Peyer's patch (tissue), 4 donors: ENCODE results near the gene CDH4. TPM values are rescaled to one million over a fixed set of nuclear protein-coding genes. Genes with fewer than 3 reads are reported as not detected.

Experiments
- DNase-seq, 3 donors: peaks; one replicate each; pipeline ENCODE4 v3.0.0-alpha.2; 2017 to 2019
- H3K27ac ChIP-seq, 4 donors: fragments of 200-600 bp; sonication (generic); one replicate each; pipeline ENCODE4 v1.5.1; 2016 to 2019
- H3K27me3 ChIP-seq, 2 donors: fragments of 200-600 bp; sonication (generic); one replicate each; pipeline ENCODE4 v1.5.1; 2019
- H3K36me3 ChIP-seq, 3 donors: fragments of 200-600 bp; sonication (generic); one replicate each; pipeline ENCODE4 v1.5.1; 2016 to 2019
- H3K4me1 ChIP-seq, 4 donors: fragments of 200-600 bp; sonication (generic); one replicate each; pipeline ENCODE4 v1.5.1; 2016 to 2019
- H3K4me3 ChIP-seq, 4 donors: fragments of 200-600 bp; sonication (generic); 1 replicate in 3 of 4; 2 replicates in 1 of 4; pipeline ENCODE4 v1.5.1; 2016 to 2019; ENCODE audit warnings: mild to moderate bottlenecking in 1 of 4
- H3K9me3 ChIP-seq, 4 donors: fragments of 200-600 bp; sonication (generic); one replicate each; pipeline ENCODE4 v1.5.1; 2016 to 2019; ENCODE audit warnings: mild to moderate bottlenecking in 1 of 4
- CTCF ChIP-seq, 6 experiments: fragments of 450-650 bp in 4 of 6; fragments of 200-600 bp in 2 of 6; sonication (generic) in 1 of 6; IDR thresholded peaks; one replicate each; pipeline ENCODE4 v1.5.1; 2017 to 2019; ENCODE audit warnings: antibody characterized with exemption in 6 of 6, mild to moderate bottlenecking in 3 of 6, moderate library complexity in 1 of 6
- POLR2A ChIP-seq, 2 donors: fragments of 450-650 bp; IDR thresholded peaks; one replicate each; pipeline ENCODE4 v1.5.1; 2017; ENCODE audit warnings: antibody characterized with exemption in 2 of 2, mild to moderate bottlenecking in 2 of 2, moderate library complexity in 2 of 2
- total RNA-seq, 4 donors: library from RNA; depleted of rRNA; stranded (reverse); fragments of >200 nt; gene quantifications; one replicate each; pipeline ENCODE4 v1.1.0, GENCODE V29; 2016

CDH4 gene
- total RNA-seq, 4 donors from 2014 or later: 0.27 TPM; not detected in 3

GRCh38 chr20:61953037-61954021, 701.3 kb downstream of the CDH4 start:
- Histone ChIP-seq H3K4me1 (no peaks in the 10 kb centered on the region), H3K27me3 (no peaks in the 10 kb centered on the region), H3K4me3 (no peak overlapping the region), H3K36me3 (no peaks in the 10 kb centered on the region), H3K27ac (no peak overlapping the region), H3K9me3 (no peaks in the 10 kb centered on the region)
- TF ChIP-seq POLR2A (IDR thresholded peaks at IDR 0.05) (no peak), CTCF (IDR thresholded peaks at IDR 0.05) (no peak)
- no peak for DNase-seq

GRCh38 chr20:61954276-61955021, 702.4 kb downstream of the CDH4 start:
- no peak for TF ChIP-seq CTCF (IDR thresholded peaks at IDR 0.05)
- TF ChIP-seq POLR2A (IDR thresholded peaks at IDR 0.05): no peak
- peak in 1 of 3 donors; percentile 37 for DNase-seq
- Histone ChIP-seq H3K27me3 (no peaks in the 10 kb centered on the region), H3K9me3 (no peaks in the 10 kb centered on the region), H3K27ac (no peak overlapping the region), H3K4me1 (no peaks in the 10 kb centered on the region), H3K4me3 (no peak overlapping the region), H3K36me3 (no peaks in the 10 kb centered on the region)

GRCh38 chr20:61955668-61956395, 703.8 kb downstream of the CDH4 start:
- H3K27ac ChIP-seq: no peak overlapping the region
- no peaks in the 10 kb centered on the region for H3K4me1 ChIP-seq
- no peaks in the 10 kb centered on the region for H3K9me3 ChIP-seq
- no peak for DNase-seq
- TF ChIP-seq POLR2A (IDR thresholded peaks at IDR 0.05) (no peak), CTCF (IDR thresholded peaks at IDR 0.05) (no peak)
- H3K36me3 ChIP-seq: no peaks in the 10 kb centered on the region
- no peak overlapping the region for H3K4me3 ChIP-seq
- H3K27me3 ChIP-seq: no peaks in the 10 kb centered on the region

GRCh38 chr20:61956396-61957342, 704.6 kb downstream of the CDH4 start:
- Histone ChIP-seq H3K36me3 (no peaks in the 10 kb centered on the region), H3K27me3 (no peaks in the 10 kb centered on the region), H3K27ac (no peak overlapping the region), H3K9me3 (no peaks in the 10 kb centered on the region), H3K4me1 (no peaks in the 10 kb centered on the region), H3K4me3 (no peak overlapping the region)
- TF ChIP-seq POLR2A (IDR thresholded peaks at IDR 0.05) (no peak), CTCF (IDR thresholded peaks at IDR 0.05) (no peak)
- no peak for DNase-seq
